Right lobe of liver (tissue), 4 donors: Measurements from ENCODE around the gene TCAF1.

Source experiments
- CTCF ChIP-seq, 4 donors: fragments of 200-600 bp in 3 of 4; fragments of 450-650 bp in 1 of 4; IDR thresholded peaks; one replicate each; pipeline versions ENCODE4 v1.5.1 to v1.8.0; 2016 to 2022; ENCODE audit warnings: antibody characterized with exemption in 4 of 4, mild to moderate bottlenecking in 2 of 4
- POLR2A ChIP-seq: fragments of 450-650 bp; IDR thresholded peaks from one replicate; pipeline ENCODE4 v1.6.1; 2017; ENCODE audit warnings: antibody characterized with exemption, mild to moderate bottlenecking
- donor health status: DM: no; HTN: no; CAD: no.
- donor health status: DM: no; HTN: no; CAD: no.
- donor health status: DM: no; HTN: yes; CAD: no.

- TF ChIP-seq CTCF (IDR thresholded peaks at IDR 0.05) (no peak), POLR2A (no peak)
Observed at GRCh38 chr7:143948733-143949132, 46.8 kb upstream of the TCAF1 start.
